DMS114 treated with DMSO at 0.1 percent for 48 hours (cell line): ENCODE data around the gene IQSEC1.

Source experiments
- DNase-seq: peaks from one replicate; lab custom pipeline; 2025; ENCODE audit not compliant: unreplicated experiment; lab: John Stamatoyannopoulos, UW

IQSEC1 gene

DNA sequence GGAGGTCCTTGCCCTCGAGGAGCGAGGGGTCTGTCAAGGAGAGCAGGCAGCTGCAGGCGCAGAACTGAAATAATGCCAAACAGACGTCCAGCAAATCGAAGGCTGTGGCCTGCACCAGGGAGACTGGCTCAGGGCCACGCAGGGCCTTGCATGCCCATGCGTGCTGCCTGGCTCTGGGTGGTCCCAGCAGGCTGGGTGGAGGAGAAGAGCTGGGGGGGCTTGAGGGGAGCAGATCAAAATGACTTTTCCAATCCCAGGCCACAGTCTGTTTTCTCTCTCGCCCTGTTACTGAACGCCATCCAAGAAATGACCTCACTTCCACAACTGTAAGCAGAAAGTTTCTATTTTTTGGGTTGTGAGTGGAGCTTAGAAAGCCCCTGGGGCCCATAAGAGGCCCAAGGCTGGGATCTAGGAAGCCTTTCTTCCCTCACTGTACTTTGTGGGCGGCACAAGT lies 134.9 kb downstream of the IQSEC1 start:
- no peak for DNase-seq

DNA sequence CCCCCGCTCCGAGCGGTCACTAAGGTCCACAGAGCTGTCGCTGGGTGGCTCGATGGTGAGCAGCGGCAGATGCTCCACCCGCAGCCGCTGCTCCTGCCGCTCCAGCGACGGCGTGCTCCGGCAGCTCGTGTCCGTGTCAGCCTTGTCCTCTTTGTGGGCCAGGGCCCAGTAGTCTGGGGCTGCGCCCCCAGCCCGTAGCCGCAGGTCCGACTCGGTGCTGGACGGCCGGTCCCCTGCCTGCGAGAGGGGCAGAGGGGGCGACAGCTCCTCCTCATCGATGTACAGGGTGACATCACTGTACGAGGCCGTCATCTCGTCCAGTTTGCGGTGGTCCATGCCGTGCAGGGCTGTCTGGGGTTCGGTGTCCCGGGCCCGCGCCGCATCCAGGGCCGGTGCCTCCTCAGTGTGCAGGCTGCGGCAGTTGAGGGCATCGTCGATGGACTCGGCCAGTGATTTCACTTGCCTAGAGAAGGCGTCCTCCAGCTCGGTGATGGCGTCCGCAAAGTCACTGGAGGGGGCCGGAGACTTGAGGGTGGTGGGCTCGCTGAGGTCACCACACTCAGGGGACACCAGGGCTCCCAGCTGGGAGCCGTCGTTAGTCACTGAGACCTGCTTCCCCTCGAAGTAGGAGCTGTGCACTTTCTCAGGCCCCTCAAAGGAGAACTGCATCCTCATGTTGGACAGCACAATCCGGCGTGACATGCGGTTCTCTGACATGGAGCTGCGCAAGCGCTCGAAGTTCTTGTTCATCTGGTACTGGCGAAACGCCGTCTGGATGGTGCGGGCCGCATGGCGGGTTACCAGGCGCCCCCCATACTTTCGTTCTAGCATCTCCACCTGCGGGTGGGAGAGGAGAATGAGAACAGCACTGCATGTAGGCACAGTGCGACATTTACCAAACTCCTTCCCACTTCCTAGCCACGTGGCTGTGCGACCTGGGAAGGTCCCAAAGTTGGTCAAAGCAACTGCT lies 137.1 kb downstream of the IQSEC1 start:
- no peak for DNase-seq

DNA sequence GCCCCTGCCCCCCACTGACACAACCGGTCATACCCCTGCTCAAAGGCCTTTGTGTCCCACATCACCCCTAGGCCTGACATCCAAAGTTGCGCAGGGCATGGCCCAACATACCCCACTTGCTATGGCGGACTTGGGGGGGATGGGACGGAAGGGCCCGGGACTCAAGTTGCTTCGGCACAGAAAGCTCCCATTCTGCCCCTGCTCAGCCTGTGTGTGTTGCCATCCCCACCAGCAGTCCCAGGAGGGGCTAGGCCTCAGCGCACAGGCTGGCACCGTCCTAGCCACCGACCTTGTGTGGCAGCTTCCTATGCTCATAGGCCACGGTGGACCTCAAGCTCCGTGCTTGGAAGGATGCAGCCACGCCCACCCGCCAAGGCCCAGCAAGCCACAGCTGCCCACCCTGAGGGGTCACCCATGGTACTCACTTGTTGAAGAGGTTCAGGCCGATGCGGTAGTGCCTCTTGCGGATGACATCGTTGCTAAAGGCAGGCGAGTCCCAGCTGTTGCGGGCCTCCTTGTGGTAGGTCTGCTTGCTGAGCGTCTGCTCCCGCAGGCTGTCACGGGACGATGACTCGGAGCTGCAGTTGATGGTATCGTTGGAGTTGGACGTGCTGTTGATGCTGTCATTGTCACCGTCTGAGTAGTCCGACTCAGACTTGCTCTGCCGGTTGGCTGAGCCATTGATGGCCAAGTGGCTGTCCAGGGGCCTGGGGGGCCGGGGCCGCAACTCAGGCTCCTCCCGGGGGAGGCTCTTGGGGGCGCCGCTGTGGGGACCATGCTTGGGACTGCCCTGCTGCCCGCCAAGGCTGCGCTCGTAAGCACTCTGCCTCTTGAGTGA lies 138.0 kb downstream of the IQSEC1 start:
- no peak for DNase-seq

DNA sequence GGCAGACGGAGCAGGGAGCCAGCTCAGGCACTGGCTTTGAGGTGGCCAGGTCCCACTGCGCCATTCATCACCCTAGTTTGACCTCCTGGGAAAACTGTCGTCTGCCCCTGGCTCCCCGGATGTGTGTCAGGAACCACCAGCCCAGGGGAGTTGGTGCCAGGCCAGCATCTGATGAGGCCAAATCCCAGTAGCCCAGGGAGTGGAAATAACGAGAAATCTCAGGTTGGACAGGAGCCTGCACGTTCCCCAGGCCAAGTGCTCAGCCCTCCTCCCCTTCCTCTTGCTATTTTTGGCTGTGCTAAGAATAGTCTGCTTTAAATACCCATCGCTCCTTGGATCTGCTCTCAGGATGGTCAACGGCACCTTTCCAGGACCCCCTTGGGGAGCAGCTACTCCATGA lies 138.8 kb downstream of the IQSEC1 start:
- DNase-seq, result no peak

DNA sequence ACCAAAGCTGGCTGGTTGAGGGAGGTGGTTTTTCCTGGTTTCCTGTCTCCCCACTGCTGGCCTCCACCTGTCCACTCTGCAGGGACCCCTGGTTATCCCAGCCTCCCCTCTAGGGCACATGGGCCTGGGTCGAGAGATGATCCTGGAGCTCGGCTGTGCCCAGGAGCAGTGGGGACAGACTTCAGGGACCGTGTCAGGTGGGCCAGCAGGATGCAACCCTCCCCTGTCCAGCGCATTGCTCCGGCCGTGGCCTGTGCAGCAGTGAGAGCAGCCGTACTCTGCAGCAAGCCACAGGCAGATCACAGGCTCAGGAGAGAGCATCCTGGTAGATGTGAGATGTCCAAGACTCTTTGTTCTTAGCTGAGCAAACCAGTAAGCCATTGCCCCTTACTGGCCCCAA lies 139.3 kb downstream of the IQSEC1 start:
- no peak for DNase-seq

DNA sequence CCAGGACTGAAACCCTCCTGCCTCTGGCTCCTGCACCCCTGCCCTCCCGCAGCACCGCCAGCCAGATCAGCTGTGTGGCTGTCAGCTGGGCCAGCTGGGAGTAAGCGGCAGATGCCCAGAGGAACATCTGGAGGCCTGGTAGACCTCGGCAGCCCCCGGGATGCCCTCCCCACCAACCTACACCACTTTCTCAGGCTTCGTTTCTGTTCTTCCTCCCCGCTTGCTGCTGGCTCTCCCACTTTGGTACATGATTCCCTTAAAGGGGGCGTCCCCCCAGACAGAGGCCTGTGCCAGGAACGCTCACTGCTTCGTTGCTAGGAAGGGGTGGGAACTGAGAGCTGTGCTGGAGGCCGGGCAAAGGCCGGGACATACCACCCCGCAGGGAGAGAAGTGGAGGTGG lies 140.5 kb downstream of the IQSEC1 start:
- DNase-seq, result no peak

DNA sequence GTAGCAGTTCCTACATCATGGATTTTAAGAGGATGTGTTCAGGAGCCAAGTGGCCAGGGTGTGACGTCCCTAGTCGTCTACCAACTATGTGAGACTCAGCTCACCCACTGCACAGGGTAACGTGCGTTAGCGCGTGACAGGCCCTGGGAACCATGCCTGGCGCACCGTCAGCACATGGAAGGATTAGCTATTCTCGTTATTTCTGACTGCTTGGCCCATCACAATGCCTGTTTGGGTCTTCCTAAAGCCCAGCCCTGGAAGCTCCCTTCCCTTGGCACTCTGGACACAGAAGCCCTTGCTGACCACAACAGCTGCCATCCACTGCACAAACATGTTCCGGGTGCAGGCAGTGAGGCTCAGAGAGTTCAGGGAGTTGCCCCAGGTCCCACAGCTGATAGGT lies 140.9 kb downstream of the IQSEC1 start:
- DNase-seq, result no peak

DNA sequence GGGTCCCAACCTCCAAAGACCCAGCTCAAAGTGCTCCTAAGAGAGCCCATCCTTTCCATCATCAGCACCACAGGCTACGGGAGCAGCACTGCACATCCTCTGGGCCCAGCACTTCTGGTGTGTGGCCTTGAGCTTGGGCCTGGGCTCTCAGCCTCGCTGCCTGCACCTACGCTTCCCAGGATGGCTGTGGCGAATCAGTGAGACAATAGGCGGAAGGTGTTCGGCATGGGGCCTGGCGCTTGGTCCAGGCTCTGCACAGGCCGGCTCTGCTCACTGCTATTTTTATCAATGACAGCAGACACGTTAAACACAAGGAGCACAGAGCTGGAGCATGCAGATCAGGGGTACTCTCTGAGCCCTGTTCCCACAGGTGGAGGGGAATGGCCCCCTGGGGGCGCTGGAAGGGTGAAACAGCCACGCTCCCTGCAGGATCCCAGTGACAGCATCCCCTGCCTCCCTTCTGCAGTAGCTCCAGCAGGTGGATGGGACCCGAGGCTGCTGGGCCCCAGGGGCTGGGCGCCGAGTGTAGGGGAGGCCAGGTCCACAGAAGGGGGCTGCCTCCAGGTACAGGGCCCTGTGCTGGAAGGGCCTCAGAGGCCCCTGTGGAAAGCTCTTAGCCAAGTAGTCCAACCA lies 141.8 kb downstream of the IQSEC1 start:
- DNase-seq, result no peak

DNA sequence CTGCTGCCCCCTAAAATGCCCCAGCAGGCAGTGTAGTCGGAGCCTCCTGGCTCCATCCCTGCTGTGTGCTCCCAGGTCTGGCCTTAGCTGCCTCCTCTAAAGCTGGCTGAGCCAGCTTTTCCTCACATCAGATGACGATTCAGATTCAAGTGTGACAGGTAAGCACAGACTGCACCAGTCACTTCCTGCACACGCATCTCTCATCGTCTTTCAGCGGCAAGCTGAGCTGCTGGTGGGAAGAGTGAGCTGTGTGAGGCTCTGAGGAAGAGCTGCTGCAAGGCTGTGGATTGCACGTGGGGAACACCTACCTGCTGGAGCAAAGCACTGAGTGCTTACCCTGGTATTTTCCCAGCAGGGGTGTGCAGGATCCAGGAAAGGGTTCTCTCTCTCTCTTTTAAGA lies 143.4 kb downstream of the IQSEC1 start:
- no peak for DNase-seq

DNA sequence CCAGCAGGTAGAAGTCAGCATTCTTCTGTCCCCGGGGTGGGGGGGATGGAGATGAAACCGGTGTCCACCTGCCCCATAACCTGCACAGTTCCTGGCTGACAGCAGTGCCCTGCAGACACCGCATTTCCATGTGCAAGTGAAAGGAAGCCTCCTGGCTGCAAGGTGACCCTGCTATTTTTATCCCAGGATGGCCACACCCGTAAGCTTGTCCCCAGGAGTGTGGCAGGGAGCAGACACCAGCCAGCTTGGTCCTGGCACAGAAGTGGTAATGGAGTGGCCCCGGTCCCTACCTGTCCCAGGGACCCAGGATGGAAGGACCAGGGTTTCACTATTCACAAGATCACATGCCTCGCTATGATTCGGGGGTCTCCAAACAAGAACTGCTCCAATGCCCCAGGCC lies 146.6 kb downstream of the IQSEC1 start:
- DNase-seq, result no peak

DNA sequence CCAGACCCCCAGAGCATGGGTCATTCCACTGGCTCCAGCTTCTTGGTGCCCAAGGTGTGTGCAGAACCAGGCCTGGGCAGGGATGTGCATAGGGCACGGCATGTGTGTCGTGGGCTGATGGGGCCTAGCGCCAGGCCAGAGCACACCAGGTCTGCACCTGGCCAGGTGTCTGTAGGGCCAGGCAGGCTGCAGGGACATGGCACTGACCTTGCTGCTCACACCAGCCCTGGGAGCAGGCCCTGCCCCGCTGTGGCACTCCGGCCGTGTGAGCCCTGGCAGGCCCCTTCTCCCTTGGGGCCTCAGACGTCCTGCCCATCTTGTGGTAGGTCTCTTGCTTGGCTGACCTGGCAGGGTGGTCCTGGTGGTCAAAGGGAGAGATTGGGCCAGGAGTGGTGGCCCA lies 147.6 kb downstream of the IQSEC1 start:
- DNase-seq, result no peak

DNA sequence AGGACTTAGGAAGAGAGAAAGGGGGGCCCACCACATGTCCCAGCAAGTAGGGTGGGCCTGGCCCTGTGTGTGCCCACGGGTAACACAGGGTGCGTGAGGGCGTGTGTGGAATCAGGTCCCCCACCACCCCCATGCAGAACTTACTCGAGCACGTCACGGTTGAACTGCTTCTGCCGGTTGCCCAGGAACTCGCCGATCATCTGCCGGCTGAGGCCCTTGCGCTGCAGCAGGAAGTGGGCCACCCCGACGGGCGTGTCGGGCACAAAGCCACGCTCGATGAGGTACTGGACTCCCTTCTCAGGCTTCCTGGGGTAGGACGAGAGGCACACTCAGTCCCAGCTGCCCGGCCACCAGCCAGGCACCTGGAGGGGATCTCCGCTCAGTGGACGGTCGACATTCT lies 148.8 kb downstream of the IQSEC1 start:
- DNase-seq, result no peak

DNA sequence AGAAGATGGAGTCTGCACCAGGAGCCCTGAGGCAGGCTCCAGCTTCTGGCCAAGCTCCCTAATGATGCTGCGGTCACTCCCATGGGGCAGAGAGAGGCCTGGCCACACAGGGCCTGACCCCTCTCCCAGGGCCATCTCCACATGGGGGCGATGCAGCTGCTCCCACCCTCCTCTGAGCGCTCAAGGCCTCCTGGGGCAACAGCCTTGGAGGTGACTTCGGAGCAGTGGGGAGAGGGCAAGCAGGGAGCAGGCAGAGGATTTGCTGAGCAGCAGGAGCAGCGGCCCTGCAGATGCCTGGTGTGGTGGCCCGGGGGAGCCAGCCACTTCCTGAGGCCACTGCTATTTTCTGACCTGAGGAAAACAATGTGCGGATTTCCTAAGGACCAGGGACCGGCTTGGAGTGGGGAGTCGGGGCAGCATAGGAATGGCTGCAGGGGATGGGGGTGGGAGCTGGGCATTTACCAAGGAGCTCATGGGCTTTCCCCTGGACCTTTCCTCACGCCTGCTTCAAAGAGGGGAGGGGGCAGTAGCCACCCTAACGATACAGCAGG lies 150.3 kb downstream of the IQSEC1 start:
- no peak for DNase-seq

DNA sequence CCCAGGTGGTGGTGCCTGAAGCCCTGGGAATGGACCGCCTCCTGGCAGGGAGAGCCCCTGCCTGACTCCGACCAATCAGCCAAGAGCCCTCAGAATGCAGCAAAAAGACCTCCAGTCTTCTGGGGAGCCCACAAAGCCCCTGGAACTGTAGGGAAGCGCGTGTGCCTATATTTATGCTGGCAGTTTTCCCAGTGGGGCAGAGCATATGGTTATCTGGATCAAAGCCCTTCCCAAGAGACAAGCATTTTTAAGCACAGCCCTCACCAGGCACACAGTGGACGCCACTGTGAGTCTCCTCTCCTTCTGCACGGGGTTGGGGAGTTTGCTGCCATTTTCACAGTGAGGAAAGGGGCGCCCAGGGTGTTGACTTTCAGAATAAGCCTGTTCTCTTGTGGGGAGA lies 150.9 kb downstream of the IQSEC1 start:
- no peak for DNase-seq

DNA sequence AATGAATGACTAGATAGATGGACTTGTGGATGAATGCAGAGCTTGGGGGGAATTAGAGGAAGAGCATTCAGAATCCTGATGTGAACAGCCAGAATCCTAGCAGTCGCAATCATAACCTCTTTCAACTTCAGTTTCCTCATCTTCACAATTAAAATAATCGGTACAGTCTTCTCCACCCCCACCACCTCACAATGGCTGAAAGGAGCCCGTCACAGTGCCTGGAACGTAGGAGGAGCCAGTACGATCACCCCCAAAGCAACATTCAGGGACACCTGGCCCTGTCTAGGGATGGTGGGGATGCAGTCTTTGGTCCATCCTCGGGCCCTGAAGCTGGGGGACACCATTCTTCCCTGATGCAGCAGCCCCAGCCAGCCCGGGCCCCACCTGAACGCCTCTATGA lies 151.5 kb downstream of the IQSEC1 start:
- DNase-seq, result no peak

DNA sequence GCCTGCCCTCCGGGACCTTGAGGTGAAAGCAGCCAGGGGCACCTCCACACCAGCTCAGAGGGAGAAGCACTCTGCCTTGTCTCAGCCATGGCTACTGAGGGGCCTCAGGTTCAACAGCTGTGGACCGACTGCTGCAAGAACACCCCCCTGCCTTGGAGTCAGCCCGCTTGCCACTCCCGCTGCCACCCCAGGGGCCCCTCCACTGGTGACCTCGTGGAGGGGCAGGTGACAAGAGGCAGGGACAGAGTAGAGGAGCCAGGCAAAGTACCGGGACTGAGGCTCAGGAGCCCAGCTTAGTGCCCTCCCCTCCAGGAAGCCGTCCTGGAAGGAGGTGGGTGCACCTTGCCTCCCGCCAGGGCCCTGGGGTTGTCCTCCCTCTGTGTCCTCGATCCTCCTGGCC lies 152.3 kb downstream of the IQSEC1 start:
- no peak for DNase-seq

DNA sequence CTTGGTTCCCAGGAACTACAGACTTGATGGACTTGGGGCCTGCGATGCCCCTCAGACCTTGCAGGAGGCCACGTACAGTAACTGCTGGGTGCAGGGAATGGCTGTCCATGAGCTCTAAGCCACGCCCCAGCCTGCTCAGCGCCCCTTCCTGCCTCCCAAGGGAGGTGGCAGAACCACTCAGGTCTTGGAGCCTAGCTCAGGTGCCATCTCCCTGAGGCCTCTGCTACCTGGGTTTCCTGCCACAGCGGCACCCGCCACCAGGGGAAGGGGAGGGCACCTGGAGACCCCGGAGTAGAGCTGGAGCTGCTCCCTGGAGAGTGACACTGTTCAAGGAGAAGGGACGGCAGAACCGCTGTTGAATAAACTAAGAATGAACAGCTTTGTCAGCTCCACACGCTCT lies 154.0 kb downstream of the IQSEC1 start:
- no peak for DNase-seq

DNA sequence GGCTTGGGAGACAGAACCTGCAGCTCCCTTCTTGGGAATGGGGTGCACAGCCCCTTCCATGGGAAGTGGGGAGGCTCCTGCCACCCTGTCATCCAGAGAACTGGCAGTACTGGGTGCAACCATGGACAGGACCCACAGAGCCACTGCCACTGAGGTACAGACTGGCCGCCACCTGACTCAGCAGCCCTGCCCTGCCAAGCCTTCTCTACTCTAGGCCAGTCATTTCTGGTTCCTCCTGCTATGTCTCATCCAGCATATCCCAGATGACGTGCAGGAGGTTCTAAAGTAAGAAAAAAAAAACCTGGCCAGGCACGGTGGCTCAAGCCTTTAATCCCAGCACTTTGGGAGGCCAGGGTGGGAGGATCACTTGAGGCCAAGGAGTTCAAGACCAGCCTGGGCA lies 155.0 kb downstream of the IQSEC1 start:
- no peak for DNase-seq

DNA sequence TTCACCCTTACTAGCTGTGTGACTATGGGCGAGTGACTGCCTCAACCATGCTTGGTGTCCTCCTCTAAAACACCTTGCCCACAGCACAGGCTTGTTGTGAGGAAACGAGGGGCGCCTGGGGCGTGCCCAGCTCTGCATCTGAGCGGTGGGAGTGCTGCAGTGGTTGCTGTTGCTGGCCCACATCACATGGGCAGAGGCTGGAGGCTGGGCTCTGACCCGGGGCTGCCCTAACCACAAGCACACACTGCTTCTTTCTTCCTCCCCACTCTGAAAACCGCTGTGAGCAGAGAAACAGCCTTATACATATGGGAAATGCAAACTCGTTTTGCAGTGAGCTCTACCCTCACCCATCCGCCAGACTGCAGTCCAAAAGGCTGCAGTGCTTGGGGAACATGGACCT lies 157.1 kb downstream of the IQSEC1 start:
- DNase-seq, result no peak

DNA sequence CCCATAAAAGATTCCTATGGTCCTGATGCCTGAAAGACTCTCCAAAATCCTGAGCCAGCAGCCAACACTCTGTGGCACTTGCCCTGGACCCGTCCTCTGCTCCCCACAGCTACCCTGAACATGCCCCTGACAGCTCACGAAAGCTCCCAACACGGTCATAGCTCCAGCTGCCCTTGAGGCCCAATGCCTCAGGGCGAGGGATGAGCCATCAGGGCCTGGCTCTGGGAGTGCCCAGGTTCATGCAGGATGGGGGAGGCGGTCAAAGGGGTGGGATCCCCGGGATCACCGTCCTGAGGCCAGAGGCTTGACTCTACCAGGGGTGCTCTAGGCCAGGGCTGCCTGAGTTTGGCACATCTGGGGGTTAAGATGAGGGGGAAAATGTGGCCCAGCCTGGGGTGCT lies 159.1 kb downstream of the IQSEC1 start:
- DNase-seq, result no peak

DNA sequence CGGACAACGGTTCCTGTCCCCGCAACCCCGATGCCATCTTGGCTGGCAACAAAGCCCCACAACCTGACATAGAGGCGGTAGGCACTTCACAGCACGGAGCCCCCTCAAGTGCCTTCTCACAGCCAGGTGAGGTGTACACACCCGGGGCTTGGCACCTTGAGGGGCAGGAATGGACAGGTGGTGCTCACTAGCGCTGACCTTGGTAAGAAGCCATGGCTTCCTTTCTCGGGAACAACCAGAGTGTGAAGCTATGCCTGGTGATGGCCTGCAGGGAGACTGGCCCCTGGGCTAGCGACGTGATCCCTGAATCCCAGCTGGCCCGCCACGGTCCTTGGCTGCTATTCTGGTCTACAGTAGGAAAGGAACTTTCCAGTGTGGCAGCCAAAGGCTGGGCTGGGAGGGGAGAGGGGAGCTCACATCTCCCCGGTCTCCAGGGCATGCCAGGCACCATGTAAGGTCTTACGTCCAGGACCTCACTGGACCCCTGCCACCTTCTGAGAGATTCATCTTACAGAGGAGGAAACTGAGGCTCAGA lies 161.3 kb downstream of the IQSEC1 start:
- DNase-seq, result no peak
